ENCODE results near the gene GTF3C5.

GTF3C5 gene

DNA sequence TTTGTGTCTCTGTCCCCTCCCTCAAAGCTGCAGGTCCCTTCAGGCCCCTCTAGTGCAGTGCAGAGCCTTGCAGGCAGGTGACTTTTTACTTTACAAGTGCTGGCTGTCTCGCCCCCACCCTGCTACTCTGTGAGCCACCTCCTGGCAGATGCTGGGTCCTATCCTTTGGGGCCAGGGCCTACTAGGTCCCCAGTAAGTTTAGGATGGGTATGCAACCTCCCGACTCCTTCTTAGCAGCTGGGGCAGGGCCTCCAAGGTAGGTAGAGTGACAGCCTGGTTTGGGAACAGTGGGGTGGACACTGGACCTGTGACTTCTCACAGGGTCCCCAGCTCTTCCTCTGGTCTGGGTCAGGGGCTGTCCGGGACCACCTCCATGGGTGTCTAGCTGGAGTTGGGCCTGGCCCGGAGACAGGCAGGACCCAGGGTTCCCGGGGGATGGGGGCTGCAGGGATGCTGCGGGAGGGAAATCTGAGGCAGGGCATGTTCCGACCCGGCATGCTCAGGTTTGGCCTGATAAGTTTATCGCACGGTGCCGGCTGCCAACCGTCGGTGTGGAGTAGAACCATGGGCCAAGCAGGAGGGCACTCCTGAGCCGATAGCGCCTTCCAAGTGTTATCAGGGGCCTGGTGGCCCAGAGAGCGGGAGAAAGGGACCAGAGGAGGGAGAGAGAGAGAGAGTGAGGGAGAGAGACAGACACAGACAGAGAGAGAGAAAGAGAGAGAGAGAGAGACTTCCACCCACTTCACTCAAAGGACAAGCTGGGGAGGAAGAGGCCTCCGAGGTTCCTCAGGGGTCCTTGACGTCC, 31.8 kb upstream of the GTF3C5 start:
- H3K36me3 ChIP-seq, result no peaks in the 10 kb centered on the region
- TF ChIP-seq, protein P1, sequence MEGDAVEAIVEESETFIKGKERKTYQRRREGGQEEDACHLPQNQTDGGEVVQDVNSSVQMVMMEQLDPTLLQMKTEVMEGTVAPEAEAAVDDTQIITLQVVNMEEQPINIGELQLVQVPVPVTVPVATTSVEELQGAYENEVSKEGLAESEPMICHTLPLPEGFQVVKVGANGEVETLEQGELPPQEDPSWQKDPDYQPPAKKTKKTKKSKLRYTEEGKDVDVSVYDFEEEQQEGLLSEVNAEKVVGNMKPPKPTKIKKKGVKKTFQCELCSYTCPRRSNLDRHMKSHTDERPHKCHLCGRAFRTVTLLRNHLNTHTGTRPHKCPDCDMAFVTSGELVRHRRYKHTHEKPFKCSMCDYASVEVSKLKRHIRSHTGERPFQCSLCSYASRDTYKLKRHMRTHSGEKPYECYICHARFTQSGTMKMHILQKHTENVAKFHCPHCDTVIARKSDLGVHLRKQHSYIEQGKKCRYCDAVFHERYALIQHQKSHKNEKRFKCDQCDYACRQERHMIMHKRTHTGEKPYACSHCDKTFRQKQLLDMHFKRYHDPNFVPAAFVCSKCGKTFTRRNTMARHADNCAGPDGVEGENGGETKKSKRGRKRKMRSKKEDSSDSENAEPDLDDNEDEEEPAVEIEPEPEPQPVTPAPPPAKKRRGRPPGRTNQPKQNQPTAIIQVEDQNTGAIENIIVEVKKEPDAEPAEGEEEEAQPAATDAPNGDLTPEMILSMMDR (IDR thresholded peaks at IDR 0.05; ENCODE audit: low read depth, low read length), result no peak
- DNase-seq, result no peak
- no peak overlapping the region for H3K4me3 ChIP-seq (ENCODE audit: low read depth, low read length)
- peaks cover 24% of the 10 kb centered on the region for H3K27me3 ChIP-seq
- no peaks in the 10 kb centered on the region; the same call in 1 of the 2 replicates for H3K4me1 ChIP-seq
- no peaks in the 10 kb centered on the region for H3K9me3 ChIP-seq

DNA sequence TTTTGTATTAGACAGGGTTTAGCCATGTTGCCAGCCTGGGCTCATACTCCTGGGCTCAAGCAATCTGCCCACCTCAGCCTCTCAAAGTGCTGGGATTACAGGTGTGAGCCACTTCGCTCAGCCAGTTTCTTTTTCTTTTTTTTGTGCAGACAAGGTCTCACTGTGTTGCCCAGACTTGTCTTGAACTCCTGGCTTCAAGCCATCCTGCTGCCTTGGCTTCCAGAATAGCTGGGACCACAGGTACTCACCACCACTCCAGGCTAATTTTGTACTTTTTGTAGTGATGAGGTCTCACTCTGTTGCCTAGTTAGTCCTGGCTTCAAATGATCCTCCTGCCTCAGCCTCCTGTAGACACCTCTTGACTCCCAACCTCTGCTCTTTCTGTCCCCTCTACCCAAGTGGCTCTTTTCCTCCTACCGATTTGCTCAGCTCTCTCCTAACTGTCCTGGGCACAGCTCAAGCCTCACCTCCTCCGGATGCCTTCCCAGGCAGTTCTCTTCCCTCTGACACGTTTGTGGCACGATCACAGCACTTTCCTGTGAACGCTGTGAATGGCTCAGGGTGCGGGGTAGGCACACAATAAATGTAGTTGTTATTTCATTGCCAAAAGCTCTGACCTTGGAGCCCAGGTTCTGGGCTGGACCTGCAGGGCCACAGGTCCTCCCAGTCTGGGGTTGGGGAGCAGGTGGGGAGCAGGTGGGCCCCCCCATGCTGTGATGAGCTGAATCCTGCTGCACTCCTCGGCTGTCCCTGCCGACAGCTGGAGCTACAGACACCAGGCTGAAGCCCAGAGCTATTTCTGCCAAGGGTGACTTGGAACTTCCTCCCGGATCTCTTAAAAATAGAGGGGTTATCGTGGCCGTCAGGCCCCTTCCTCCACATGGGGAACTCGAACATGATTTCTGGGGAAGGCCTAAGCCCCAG, 28.4 kb upstream of the GTF3C5 start:
- TF ChIP-seq, protein P1 (IDR thresholded peaks at IDR 0.05; ENCODE audit: low read depth, low read length), result no peak
- H3K9me3 ChIP-seq, result no peaks in the 10 kb centered on the region
- H3K27me3 ChIP-seq, result peaks cover 26% of the 10 kb centered on the region
- no peak overlapping the region for H3K4me3 ChIP-seq (ENCODE audit: low read depth, low read length)
- no peaks in the 10 kb centered on the region for H3K36me3 ChIP-seq
- DNase-seq, result no peak
- H3K4me1 ChIP-seq, result no peaks in the 10 kb centered on the region; the same call in 1 of the 2 replicates

DNA sequence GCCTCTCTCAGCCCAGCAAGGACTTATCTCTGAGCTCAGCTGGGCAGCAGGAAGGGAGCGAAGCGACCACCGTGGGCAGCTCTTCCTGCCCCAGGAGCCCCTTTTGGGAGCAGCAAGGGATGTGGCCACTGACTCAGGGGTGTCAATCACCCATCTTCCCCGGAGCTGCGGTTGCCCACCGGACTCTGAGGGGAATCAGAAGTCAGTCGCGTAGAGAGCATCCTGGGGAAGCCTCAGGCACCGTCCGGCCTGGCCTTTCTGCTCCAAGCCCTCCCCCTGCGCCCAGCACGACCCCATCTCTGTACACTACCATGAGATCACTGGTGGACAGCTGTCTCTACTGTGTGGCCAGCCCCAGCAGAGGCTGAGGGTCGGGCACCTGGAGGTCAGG, 27.7 kb upstream of the GTF3C5 start:
- Histone ChIP-seq H3K4me1 (no peaks in the 10 kb centered on the region; the same call in 1 of the 2 replicates), H3K9me3 (no peaks in the 10 kb centered on the region), H3K36me3 (no peaks in the 10 kb centered on the region), H3K4me3 (ENCODE audit: low read depth, low read length) (no peak overlapping the region), H3K27me3 (peaks cover 27% of the 10 kb centered on the region)
- TF ChIP-seq, protein P1 (IDR thresholded peaks at IDR 0.05; ENCODE audit: low read depth, low read length), result no peak
- no peak for DNase-seq

DNA sequence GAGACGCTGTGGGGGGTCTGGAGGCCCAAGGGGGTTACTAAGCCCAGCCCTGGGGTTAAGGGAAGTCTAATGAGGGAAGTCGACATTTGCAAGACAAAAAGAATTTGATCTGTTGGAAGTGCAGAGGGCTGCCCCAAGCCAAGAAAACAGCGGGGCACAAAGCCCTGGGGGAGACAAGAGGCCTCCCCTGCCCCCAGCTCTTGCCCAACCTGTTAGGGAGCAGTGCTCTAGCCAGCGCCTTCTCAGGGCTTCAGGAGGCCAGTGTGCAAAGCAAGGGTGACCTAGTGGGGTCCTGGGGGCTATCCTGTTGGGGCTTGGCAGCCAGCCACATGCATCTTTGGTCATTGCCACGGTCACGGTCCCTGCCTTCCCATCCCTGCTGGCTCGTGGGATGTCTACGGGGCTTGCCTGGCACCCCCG, 27.1 kb upstream of the GTF3C5 start:
- no peak for DNase-seq
- Histone ChIP-seq H3K9me3 (no peaks in the 10 kb centered on the region), H3K27me3 (peaks cover 31% of the 10 kb centered on the region), H3K36me3 (no peaks in the 10 kb centered on the region), H3K4me1 (no peaks in the 10 kb centered on the region; the same call in 1 of the 2 replicates), H3K4me3 (ENCODE audit: low read depth, low read length) (no peak overlapping the region)
- TF ChIP-seq, protein P1 (IDR thresholded peaks at IDR 0.05; ENCODE audit: low read depth, low read length), result no peak

DNA sequence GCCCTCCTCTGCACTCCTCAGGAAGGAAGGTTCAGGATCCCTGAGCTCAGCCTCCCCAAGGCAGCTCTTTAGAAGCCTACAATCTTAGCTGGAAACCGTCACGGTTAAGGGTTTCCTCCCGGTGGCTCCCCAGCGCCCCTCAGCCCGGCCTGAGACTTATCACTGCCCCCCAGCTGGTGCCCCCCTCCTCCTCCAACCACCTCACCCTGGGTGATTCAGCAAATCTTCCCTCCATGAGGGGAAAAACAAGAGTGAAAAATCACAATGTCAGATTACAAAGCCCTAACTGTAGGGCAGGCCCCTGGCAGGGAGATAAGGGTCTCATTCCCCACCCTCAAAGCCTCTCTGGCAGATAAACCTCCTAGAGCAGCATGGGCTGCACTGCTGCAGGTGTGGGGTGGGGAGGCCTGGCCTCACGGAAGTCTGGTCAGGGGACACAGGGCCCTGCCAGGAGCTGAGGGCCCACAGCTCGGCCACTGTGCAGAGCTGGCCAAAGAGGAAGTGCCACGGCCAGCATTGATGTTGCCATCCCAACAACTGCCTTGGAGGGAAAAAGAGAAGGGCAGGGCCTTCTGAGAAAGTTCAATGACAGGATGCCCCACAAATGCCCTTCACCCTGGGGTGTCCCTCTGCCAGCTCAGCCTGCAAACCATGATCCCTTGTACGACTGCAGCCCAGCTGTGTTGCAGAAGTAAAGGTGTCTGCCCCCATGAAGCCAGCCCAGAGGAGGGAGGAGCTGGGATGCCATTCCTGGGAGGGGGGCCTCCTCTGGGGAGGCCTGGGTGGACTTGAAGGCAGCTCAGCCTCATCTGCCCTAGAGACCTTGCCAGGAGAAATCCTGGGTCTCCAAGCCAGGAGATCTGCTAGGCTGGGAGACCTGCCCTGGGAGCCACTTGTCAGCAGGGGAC, 26.5 kb upstream of the GTF3C5 start:
- Histone ChIP-seq H3K9me3 (no peaks in the 10 kb centered on the region), H3K27me3 (peaks cover 29% of the 10 kb centered on the region), H3K36me3 (no peaks in the 10 kb centered on the region)

More for the DNA sequence above, 26.5 kb upstream of the GTF3C5 start:
- DNase-seq, result no peak
- no peak overlapping the region for H3K4me3 ChIP-seq (ENCODE audit: low read depth, low read length)
- TF ChIP-seq, protein P1 (IDR thresholded peaks at IDR 0.05; ENCODE audit: low read depth, low read length), result no peak
- no peaks in the 10 kb centered on the region; the same call in 1 of the 2 replicates for H3K4me1 ChIP-seq

All from BE2C (cell line).